Mucosa of descending colon (tissue), 3 donors: ENCODE data around the gene BRMS1L. TPM values are rescaled to one million over a fixed set of nuclear protein-coding genes. Genes with fewer than 3 reads are reported as not detected.

ENCODE experiments used
- ATAC-seq: fragments of 200-7000 bp; cut with Tn5 transposase; one replicate; pipeline ENCODE4 v1.9.1; 2020; ENCODE audit warnings: mild to moderate bottlenecking, moderate library complexity
- DNase-seq, 3 donors: peaks; one replicate each; pipeline ENCODE4 v3.0.0-alpha.2; 2020
- H3K36me3 ChIP-seq: fragments of 200-600 bp; one replicate; pipeline ENCODE4 v1.8.0; 2021; ENCODE audit warnings: low read depth, mild to moderate bottlenecking
- H3K4me1 ChIP-seq: fragments of 200-600 bp; one replicate; pipeline ENCODE4 v1.8.0; 2021; ENCODE audit warnings: low read depth, mild to moderate bottlenecking
- H3K4me3 ChIP-seq: fragments of 200-600 bp; one replicate; pipeline ENCODE4 v1.8.0; 2021; ENCODE audit warnings: mild to moderate bottlenecking
- H3K9me3 ChIP-seq: fragments of 200-600 bp; one replicate; pipeline ENCODE4 v1.8.0; 2021; ENCODE audit warnings: mild to moderate bottlenecking
- intact Hi-C, 2 donors: fragments of 100-400 bp; cut with DNase I in 1 of 2; cut with micrococcal nuclease in 1 of 2; formaldehyde crosslinking; loops; one replicate each; pipeline versions ENCODE4 v1.11.0 to v1.11.1; 2022; cut with DNase I, micrococcal nuclease
- total RNA-seq, 3 donors: library from RNA; stranded (reverse); fragmentation: NEBNext Ultra II Directional in 2 of 3; extraction: Animal tissue kit (Norgen Biotek cat#: 25700) in 2 of 3; gene quantifications; one replicate each; pipeline versions ENCODE4 v1.2.1 to v1.2.4, GENCODE V29; 2021 to 2023
- TF ChIP-seq, protein P1 (sequence below): fragments of 200-600 bp; IDR thresholded peaks from one replicate; pipeline ENCODE4 v1.8.0; 2022; ENCODE audit warnings: antibody characterized with exemption, mild to moderate bottlenecking
- donor health status: DM: no; HTN: no; CAD: no; lungs with moderate emphysema.
- donor health status: DM: no; HTN: no; CAD: no.
- donor health status: DM: no; HTN: yes; CAD: no.

Gene BRMS1L
- total RNA-seq, 3 donors from 2014 or later, result 3.0 to 9.4 (median 3.3) TPM

DNA sequence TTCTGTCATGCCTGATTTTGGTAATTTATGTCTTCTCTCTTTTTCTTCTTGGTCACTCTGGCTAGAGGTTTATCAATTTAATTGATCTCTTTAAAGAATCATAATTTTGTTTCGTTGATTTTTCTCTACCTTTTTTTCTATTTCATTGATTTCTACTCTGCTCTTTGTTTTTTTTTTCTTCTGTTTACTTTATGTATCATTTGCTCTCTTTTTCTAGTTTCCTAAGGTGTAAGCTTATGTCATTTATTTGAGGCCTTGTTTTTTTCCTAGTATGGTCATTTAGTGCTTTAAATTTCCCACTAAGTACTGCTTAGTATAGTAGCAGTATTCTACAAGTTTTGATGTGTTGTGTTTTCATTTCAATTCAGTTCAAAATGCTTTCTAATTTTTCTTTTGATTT, 89.6 kb downstream of the BRMS1L start:
- intact Hi-C loops, result no loop called here
- Histone ChIP-seq H3K4me3 (no peak overlapping the region), H3K36me3 (no peaks in the 10 kb centered on the region), H3K4me1 (no peaks in the 10 kb centered on the region), H3K9me3 (no peaks in the 10 kb centered on the region)
- DNase-seq (no peak), ATAC-seq (no peak)
- TF ChIP-seq, protein P1, sequence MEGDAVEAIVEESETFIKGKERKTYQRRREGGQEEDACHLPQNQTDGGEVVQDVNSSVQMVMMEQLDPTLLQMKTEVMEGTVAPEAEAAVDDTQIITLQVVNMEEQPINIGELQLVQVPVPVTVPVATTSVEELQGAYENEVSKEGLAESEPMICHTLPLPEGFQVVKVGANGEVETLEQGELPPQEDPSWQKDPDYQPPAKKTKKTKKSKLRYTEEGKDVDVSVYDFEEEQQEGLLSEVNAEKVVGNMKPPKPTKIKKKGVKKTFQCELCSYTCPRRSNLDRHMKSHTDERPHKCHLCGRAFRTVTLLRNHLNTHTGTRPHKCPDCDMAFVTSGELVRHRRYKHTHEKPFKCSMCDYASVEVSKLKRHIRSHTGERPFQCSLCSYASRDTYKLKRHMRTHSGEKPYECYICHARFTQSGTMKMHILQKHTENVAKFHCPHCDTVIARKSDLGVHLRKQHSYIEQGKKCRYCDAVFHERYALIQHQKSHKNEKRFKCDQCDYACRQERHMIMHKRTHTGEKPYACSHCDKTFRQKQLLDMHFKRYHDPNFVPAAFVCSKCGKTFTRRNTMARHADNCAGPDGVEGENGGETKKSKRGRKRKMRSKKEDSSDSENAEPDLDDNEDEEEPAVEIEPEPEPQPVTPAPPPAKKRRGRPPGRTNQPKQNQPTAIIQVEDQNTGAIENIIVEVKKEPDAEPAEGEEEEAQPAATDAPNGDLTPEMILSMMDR, result no peak

Other genes with a start within 250 kb of the BRMS1L start
- 10 to 100 TPM; 64.4 to 92.1 (median 90.6) TPM for gene RALGAPA1, start 17.0 kb upstream of the BRMS1L start, total RNA-seq